ENCODE results near the gene AHRR. TPM values are rescaled to one million over a fixed set of nuclear protein-coding genes. Genes with fewer than 3 reads are reported as not detected.
A peak's percentile ranks its signal among the peaks of the same experiment; 100 is the strongest.
"Not testable (repeated sequence)": the region's sequence is repeated elsewhere in the genome, so short reads cannot be mapped to it uniquely, and the experiment has no call there.

The AHRR gene
- total RNA-seq, 2 donors from 2014 or later, result 1.9 to 2.1 TPM

- intact Hi-C loops (cut with DNase I), result no loop called here
Measured at GRCh38 chr5:395921-396530, 74.5 kb downstream of the AHRR start.

GRCh38 chr5:396531-396961, 75.0 kb downstream of the AHRR start:
- TF ChIP-seq CTCF (IDR thresholded peaks at IDR 0.05), result no peak
- no peak for DNase-seq

More at GRCh38 chr5:395921-396530, 74.5 kb downstream of the AHRR start:
- no peak for DNase-seq
- Histone ChIP-seq H3K4me3 (no peak overlapping the region), H3K4me1 (no peaks in the 10 kb centered on the region), H3K9ac (ENCODE audit: low read depth in 2 of 2, low read length in 2 of 2) (no peak overlapping the region), H3K27ac (no peak overlapping the region), H3K36me3 (no peaks in the 10 kb centered on the region), H3K9me3 (no peaks in the 10 kb centered on the region), H3K27me3 (peaks cover 9% of the 10 kb centered on the region)
- no peak for TF ChIP-seq CTCF (IDR thresholded peaks at IDR 0.05)

DNA sequence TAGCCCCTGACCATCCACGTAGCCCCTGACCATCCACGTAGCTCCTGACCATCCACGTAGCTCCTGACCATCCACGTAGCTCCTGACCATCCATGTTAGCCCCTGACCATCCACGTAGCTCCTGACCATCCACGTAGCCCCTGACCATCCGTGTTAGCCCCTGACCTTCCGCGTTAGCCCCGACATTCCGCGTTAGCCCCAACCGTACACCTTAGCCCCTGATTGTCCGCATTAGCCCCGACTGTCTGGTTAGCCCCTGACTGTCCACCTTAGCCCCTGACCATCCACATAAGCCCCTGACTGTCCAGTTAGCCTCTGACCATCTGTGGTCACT, 76.6 kb downstream of the AHRR start:
- H3K9me3 ChIP-seq; H3K9ac ChIP-seq (ENCODE audit: low read depth in 2 of 2, low read length in 2 of 2); DNase-seq; H3K4me1 ChIP-seq; H3K27me3 ChIP-seq; H3K4me3 ChIP-seq; H3K36me3 ChIP-seq; intact Hi-C loops (cut with DNase I); H3K27ac ChIP-seq: not testable (repeated sequence)

More at GRCh38 chr5:396531-396961, 75.0 kb downstream of the AHRR start:
- Histone ChIP-seq H3K9ac (ENCODE audit: low read depth in 2 of 2, low read length in 2 of 2) (no peak overlapping the region), H3K4me3 (no peak overlapping the region), H3K36me3 (no peaks in the 10 kb centered on the region), H3K4me1 (no peaks in the 10 kb centered on the region), H3K9me3 (no peaks in the 10 kb centered on the region), H3K27me3 (peaks cover 9% of the 10 kb centered on the region), H3K27ac (no peak overlapping the region)
- intact Hi-C loops (cut with DNase I), result no loop called here

DNA sequence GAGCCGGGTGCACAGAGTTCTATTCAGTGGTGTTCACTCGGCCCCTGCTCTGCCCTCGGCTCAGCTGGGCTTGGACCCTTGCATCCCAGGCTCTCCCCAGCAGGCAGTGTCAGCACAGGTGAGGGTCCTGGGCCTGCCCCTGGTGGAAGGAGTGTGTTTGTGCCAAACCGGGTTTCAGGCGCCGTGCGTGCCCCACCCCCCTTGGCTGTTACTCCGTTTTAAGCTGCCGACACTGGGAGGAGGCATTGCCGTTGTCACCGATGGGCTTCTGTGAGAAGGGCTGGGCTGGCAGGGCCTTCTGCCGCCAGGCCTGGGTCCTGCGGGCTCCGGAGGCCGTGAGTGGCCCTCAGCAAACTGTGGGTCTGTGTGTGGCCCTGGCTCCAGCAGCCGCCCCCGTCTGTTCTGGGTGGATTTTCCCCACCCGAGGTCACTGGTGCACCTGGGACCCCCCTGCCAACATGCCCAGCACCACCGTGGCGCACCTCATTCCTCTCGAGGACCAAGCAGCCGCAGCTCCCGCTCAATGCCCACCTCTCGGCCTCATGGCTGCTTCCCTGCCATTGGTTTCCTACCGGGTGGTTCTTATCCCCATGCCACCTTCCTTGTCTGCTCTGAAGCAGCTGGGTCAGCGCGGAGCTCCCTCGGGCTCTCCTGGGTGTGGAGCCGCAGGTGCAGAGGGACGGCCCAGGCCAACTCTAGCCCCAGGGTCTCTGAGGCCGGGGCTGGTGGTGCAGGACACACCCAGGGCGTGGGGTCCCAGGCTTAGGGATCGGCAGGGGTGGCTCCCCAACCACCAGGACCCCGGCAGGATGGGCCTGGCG, 77.2 kb downstream of the AHRR start:
- intact Hi-C loops (cut with DNase I), result no loop called here
- no peaks in the 10 kb centered on the region for H3K4me1 ChIP-seq
- no peak overlapping the region for H3K9ac ChIP-seq (ENCODE audit: low read depth in 2 of 2, low read length in 2 of 2)
- H3K9me3 ChIP-seq, result no peaks in the 10 kb centered on the region
- TF ChIP-seq CTCF (IDR thresholded peaks at IDR 0.05), result no peak
- no peak overlapping the region for H3K4me3 ChIP-seq
- DNase-seq, result peak; percentile 13
- H3K27ac ChIP-seq, result no peak overlapping the region
- H3K27me3 ChIP-seq, result peaks cover 9% of the 10 kb centered on the region
- no peaks in the 10 kb centered on the region for H3K36me3 ChIP-seq

DNA sequence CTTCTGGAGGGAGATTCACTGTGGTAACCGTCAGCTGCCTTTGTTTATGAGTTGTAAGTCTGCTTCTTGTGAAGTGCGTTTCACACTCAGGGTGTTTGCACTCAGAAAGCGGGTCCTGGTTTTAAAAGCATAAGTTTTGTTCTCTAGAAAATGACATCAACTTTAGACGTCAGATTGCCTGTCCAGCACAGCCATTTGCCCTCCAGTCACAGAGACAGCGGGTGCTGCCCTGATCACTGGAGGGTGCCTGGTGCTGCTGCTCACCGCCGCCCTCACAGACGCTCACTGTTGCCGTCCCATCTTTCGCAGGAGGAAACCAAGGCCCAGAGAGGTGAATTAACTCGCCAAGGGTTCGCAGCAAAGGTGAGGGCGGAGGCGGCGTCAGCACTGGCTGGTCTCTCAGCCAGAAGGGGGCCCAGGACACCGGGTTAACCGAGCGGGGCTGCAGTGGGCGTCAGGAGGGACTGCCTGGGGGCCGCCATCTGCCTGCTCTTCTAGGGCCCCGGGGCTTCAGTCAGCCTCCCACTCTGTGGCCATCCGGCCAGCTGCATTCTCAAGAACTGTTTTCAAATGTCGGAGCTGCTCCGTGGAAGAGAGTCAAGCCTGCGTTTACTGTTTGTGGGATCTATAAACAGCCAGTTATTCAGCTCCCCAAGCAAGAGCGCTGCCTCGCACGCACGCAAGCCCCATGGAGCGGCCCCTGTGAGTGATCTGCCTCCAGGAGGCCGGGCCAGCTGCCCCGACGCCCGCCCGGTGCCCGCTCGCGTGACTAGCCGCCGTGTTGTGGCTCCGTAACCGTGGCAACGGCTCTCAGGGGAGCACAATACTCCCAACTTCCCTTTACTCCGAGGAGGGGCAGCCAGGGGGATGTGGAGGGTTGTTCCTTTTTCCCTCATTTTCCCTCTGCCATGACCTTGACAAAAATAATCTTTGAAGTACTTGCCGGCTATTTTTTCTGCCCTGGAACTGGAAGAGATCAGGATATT, 78.1 kb downstream of the AHRR start:
- no peak overlapping the region for H3K9ac ChIP-seq (ENCODE audit: low read depth in 2 of 2, low read length in 2 of 2)
- H3K4me1 ChIP-seq, result no peaks in the 10 kb centered on the region
- peak overlapping the region; percentile 45 for H3K27ac ChIP-seq
- no peaks in the 10 kb centered on the region for H3K36me3 ChIP-seq
- H3K27me3 ChIP-seq, result peaks cover 9% of the 10 kb centered on the region
- H3K9me3 ChIP-seq, result no peaks in the 10 kb centered on the region
- no peak for TF ChIP-seq CTCF (IDR thresholded peaks at IDR 0.05)
- peak; percentile 45 for DNase-seq
- H3K4me3 ChIP-seq, result no peak overlapping the region
- intact Hi-C loops (cut with DNase I), result no loop called here

All from colonic mucosa (tissue), 4 donors.